Measurements from ENCODE around the gene AKT1.
A peak's percentile ranks its signal among the peaks of the same experiment; 100 is the strongest.
"Not testable (repeated sequence)": the region's sequence is repeated elsewhere in the genome, so short reads cannot be mapped to it uniquely, and the experiment has no call there.

Gene AKT1

GRCh38 chr14:104794993-104795780 is at the start of gene AKT1:
AKT1 (minus strand) TSS chr14:104795748; CDS start chr14:104792643, 3,105 bp downstream.
- DNase-seq = peak; percentile 48

DNA sequence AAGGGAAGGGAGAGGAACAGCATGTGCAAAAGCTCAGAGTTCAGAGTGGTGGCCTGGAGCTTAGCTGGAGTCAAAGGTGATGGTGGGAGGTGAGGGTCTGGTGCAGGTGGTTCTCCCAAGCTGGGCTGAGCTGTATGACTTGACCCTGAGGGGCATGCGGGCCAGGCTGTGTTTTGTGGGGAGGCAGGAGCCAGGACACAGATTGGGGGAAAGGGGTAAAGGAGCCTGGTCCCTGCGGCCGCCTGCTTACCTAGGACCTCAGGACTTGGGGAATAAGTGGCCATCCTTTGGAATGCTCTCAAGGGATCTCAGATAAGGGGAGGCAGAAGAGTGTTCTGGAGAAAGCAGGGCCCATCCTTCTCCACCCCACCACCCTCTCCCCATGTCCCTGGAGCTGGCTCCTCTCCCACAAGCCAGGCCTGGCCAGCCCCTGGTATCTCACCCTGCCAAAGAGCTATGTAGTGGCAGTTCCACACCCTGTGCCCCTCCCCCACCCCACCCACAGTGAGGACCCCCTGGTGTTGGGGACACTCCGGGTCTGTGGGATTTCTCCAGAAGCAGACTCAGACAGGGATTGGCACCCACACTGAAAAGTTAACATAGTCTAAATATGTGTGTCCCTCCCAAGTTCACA is 49.6 kb upstream of the AKT1 start:
- no peak for DNase-seq

DNA sequence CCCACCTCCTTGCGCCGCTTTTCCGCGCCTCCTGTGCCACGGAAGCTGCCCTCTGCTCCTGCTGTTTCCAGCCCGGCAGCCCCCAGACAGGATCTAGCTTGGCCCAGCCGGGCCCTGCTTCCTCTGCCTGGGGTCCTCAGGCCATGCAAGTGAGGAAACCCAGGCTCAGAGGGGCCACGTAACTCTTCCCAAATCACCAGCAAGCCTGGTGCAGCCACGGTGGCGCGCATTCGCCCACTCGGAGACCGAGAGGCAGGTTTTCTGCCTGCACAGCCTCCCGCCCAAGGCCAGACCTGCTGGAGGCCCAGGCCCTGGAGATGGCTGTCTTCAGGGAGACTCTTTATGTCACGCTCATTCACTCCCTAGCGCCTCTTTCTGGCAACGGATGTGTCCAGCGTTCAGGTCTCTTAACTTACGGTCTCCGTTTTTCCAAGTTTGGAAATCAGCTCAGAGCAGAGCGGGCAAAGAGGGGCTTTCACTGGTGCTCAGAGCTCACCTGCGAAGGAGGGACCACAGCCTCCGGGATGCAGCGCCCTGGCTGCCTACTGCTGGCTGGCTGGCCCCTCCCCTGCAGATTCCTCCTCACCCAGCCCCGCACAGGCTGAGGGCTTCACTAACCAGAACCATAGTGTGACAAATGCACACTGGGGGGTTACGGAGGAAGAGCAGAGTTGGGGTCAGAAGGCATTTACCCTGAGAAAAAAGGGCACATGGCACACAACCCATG is 48.9 kb upstream of the AKT1 start:
- DNase-seq = no peak

DNA sequence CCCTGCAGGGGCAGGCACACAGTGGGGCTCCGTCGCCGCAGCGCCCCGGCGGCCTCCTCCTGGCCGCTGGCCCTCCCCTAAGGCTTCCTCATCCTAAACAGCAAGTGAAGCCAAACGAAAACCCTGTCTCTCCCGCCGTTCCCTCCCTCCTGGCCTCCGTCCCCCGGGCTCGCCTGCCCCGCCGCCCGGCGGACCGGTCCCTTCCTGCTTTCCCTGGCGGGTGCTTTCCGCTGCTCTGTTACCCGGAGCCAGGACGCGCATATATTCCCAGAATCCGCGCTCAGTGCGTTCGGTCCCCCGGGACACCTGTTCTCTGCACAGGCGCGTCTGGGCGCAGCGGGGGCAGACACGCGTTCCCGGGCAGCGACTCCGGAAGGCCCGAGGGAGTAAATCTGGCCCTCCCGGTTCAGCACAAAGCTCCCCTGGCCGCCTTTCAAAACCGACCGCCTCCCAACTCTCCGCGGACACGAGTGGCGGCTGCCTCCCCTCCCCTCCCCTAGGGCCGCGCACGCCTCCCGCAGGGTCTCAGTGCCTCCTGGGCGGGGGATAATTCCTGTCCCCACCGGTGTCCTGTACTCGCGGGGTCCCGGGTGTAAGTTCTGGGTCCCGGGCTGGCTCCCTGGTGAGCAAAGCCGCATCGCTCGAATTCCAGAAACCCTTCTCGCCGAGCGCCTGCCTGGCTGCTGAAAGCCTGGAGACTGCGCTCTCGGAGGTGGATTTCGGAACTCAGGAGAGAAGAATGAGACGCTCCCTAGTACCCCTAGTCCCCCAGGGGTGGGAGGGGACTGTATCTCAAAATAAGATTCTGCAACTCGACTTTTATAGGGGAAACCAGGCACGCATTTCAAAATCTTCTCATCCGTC is 48.1 kb upstream of the AKT1 start:
- no peak for DNase-seq

DNA sequence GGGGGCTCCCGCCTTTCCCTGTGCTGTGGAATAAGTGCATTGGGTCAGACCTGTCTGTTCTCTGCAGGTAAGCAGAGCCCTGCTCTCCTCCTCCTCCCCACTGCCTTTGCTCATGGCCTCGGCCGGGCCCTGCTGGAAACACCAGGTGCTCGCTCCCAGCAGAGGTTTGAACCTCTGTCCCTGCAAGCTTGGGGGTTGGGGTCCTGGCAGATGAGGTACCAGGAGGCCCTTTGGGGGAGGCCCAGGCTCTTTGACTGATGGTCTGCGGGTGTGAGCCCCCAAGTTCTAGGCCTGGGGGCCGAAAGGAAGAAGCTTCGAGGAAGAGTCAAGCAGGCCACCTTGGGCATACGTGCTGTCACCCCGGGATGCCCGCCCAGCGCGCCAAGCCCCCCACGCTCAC is 47.5 kb upstream of the AKT1 start:
- DNase-seq = no peak

GRCh38 chr14:104841730-104842129 is 46.2 kb upstream of the AKT1 start:
- DNase-seq = no peak

DNA sequence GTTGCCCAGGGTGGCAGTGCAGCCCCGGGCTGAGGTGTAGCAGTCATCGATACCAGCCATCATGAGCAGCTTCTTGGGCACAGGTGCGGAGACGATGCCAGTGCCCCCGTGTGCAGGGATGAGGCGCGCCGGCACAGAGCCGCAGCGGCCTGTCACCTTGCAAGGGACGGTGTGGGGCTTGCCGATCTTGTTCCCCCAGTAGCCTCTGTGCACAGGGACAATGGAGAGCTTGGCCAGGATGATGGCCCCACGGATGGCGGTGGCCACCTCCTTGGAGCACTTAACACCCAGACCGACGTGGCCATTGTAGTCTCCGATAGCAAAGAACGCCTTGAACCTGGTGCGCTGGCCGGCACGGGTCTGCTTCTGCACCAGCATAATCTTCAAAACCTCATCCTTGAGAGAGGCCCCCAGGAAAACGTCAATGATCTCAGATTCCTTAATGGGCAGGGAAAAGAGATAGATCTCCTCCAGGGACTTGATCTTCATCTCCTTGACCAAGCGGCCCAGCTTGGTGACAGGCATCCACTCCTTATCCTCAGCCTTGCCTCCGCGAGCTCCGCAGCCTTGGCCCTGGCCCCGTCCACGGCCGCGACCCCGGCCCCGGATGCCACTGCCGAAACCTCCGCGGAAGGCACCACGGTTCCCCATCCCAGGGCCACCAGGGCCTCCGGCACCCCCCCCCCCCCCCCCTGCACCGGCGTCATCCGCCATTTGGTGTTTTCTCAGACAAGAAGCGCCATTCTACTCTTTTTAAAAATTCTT is 40.8 kb upstream of the AKT1 start:
- DNase-seq = not testable (repeated sequence)

GRCh38 chr14:104830781-104831180 is 35.2 kb upstream of the AKT1 start:
- no peak for DNase-seq

- peak; percentile 60 for DNase-seq
These were observed 31.9 kb upstream of the AKT1 start for GRCh38 chr14:104827177-104828055.

- DNase-seq = no peak
These were observed 31.3 kb upstream of the AKT1 start for GRCh38 chr14:104826861-104827176.

GRCh38 chr14:104826189-104826860 is 30.8 kb upstream of the AKT1 start:
- peak; percentile 96 for DNase-seq

DNA sequence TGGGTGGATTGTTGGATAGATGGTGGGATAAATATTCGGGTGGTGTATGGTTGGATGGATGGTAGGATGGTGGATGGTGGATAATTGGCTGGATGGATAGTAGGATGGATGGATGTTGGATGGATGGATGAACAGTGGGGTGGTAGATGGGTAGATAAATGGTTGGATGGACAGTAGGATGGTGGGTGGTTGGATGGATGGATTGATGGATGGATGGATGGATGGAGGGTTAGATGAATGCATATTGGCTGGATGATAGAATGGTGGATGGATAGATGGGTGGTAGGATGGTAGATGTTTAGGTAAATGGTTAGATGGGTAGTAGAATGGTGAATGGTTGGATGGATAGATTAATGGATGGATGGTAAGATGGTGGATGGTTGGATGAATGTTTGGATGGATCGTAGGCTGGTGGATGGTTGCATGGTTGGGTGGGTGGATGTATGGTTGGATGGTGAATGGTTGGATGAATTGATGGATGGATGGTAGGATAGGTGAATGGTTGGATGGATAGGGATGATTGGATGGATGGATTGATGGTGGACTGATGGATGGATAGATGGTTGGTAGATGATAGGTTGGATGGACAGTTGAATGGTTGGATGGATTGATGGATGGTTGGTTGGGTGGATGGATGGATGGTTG is 28.9 kb upstream of the AKT1 start:
- DNase-seq = no peak

DNA sequence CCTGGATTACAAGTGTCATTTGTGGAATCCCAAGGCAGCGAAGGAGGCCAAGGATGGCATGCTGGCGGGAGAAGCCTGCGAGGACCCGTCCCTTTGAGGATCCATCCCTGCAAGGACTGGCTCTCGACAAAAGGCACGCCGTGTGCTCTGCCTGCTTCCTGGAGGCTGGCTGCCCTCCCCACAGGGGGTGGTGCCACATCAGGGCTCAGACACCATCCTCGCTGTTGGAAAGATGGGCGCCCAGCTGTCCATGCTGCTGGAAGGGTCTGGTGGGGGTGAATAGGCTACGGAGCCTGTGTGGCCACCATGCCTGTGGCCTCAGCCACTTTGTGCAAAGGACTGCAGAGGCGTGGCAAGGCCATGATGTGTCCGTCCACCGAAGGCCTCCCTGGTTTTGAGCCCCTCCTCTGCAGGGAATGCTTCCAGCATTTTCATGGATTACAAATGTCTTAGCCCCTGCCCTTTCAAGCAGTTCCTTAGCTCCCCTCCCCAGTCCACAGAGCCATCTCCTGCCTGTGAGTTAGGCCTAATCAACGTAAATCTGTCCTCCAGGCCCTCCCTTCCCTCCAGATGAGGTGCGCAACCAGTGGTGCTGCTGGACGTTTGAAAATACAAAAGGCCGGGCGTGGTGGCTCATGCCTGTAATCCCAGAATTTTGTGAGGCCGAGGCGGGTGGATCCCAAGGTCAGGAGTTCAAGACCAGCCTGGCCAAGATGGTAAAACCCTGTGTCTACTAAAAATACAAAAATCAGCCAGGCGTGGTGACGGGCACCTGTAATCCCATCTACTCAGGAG is 27.5 kb upstream of the AKT1 start:
- no peak for DNase-seq

DNA sequence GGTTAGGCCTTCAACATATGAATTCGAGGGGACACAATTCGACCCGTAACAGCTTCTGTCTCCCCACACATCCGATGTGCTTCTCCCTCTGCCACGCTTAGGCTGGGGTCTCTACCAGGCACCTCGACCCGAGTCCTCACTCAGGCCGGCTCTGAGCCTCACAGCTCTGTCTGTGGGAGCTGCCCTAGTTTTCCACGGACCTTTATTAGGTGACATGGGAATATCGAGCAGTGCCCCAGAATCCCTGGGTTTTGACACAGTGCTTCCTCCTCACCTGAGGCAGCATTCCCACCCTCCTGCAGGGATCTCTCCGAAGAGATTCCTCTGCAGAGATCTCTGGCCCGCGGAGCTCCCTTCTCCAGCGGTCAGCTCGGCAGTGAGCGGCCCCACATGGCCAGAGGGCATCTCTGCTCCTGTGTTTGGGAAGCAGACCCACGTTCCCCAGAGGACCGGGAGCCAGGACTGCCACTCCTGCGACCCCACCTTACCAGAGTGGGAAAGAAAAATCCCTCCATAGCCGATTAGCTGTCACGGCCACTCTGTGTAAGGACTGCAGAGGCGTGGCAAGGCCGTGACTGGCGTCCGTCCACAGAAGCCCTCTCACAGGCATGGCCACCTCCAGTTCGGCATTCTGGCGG is 26.5 kb upstream of the AKT1 start:
- no peak for DNase-seq

DNA sequence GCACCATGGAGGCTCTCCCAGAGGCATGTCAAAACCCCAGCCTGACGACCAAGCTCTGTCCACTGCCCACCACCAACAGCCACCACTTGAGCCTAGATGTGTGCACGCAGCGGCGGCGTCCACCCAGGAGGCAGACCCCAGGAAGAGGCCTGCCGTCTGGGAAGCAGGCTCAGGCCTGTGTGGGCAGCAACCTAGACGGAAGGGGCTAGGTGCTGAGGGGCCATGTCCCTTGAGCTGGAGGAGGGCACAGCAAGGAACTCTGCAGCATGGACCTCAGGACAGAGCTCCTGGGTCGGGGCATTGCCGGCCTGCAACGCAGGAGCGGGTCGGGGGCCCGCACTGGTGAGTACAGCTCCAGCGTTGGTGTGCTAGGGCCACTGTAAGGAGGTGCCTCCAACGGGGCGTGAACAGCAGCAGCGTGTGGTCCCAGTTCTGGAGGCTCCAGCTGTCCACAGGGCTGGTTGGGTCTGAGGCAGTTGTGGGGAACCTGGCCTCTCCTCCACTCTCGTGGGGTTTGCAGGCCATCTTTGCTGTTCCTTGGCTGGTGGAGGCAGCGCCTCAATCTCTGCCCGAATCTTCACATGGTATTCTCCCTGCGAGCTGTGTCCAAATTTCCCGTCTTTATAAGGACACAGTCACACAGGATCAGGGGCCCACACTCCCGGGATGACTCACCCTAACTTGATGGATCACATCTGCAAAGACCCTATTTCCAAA is 25.8 kb upstream of the AKT1 start:
- DNase-seq = no peak

- no peak for DNase-seq
These were observed 25.2 kb upstream of the AKT1 start for GRCh38 chr14:104820669-104821228.

DNA sequence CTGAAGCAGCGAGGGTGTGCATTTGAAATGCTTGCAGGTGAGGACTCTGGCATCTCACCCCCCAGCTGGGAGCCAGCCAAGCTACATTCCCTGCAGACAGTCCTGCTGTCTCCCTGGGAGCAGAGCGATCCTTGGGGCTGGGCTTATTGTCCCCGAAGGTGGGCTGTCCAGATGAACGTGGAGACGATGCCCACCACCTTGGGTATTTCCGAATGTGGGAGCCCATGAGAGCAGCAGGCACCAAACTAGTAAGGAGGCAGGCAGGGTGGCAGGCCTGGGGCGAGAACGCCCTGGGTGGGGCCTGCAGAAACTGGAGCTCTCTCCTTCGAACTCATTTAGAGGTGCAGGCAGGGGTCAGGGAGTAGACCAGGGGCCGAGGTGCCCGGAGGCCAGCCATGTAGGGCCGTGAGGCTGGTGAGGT is 23.8 kb upstream of the AKT1 start:
- no peak for DNase-seq

GRCh38 chr14:104818714-104819161 is 23.2 kb upstream of the AKT1 start:
- no peak for DNase-seq
